ENCODE measurements around the gene EPB41L5.
A peak's percentile ranks its signal among the peaks of the same experiment; 100 is the strongest.

The EPB41L5 gene

GRCh38 chr2:120014226-120014980, 1.5 kb downstream of the EPB41L5 start:
- H3K9ac ChIP-seq (ENCODE audit: low read length), result no peak overlapping the region
- no peak overlapping the region for H2BK12ac ChIP-seq (ENCODE audit: low read length in 2 of 2)
- H3K4me3 ChIP-seq (ENCODE audit: insufficient read depth in 1 of 2, low read depth in 1 of 2, low read length in 2 of 2), result peak overlapping the region in 1 of 2 experiments; percentile 89
- no peak overlapping the region for H3K27ac ChIP-seq (ENCODE audit: low read length, poor library complexity, severe bottlenecking)
- H3K4ac ChIP-seq (ENCODE audit: low read depth in 1 of 2, low read length in 2 of 2), result no peak overlapping the region
- H4K91ac ChIP-seq (ENCODE audit: low read length), result no peak overlapping the region
- H3K27me3 ChIP-seq (ENCODE audit: control insufficient read depth in 1 of 2, insufficient read depth in 1 of 2, low read length in 2 of 2), result no peaks in the 10 kb centered on the region
- H2BK120ac ChIP-seq (ENCODE audit: low read depth, low read length), result no peak overlapping the region
- peaks cover 5% of the 10 kb centered on the region for H3K4me1 ChIP-seq (ENCODE audit: control insufficient read depth, insufficient read depth, low read depth, low read length)
- no peak overlapping the region for H2AFZ ChIP-seq (ENCODE audit: low read depth, low read length)
- H3K9me3 ChIP-seq (ENCODE audit: control insufficient read depth, low read length), result no peaks in the 10 kb centered on the region
- H3K79me1 ChIP-seq (replicated peaks; ENCODE audit: low read length, poor library complexity, severe bottlenecking), result peaks cover 12% of the 10 kb centered on the region
- H3K23ac ChIP-seq (ENCODE audit: low read length in 2 of 2), result no peak overlapping the region
- no peak for DNase-seq
- H2BK5ac ChIP-seq (ENCODE audit: low read depth, low read length, poor library complexity, severe bottlenecking), result no peak overlapping the region
- no peak overlapping the region for H2BK15ac ChIP-seq (ENCODE audit: low read depth, poor library complexity, severe bottlenecking)
- no peak overlapping the region for H3K14ac ChIP-seq (ENCODE audit: low read length in 2 of 2)
- H3K4me2 ChIP-seq (ENCODE audit: low read length, poor library complexity, severe bottlenecking), result no peak overlapping the region
- H3K18ac ChIP-seq (ENCODE audit: low read depth in 1 of 2, low read length in 2 of 2), result no peak overlapping the region
- H3K36me3 ChIP-seq (ENCODE audit: control insufficient read depth in 1 of 2, insufficient read depth in 2 of 2, low read depth in 1 of 2, low read length in 2 of 2), result no peaks in the 10 kb centered on the region
- WGBS, result 95% methylated on average over 4 of the region's 8 CpGs
- H4K8ac ChIP-seq (ENCODE audit: low read length), result no peak overlapping the region
- H2AK5ac ChIP-seq (ENCODE audit: low read length, severe bottlenecking), result no peak overlapping the region

DNA sequence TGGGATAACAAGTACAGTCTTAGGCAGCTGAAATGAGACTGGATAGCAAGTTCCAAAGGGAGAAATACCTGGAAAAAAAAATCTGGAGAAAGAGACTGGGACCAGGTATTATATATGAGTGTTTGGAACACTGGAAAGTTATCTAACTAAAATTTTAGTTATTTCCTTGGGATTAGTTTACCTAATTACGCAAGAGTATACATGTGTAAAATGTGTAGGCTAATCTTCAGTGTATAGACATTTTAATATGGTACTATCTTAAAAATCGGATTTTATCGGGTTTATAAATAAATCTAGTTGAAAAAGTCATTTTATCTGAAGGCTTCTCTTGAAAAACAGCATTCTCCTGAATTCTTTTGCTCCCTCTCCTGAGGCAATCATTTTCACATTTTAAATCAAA, 3.9 kb downstream of the EPB41L5 start:
- H4K91ac ChIP-seq (ENCODE audit: low read length), result no peak overlapping the region
- no peak overlapping the region for H3K4me2 ChIP-seq (ENCODE audit: low read length, poor library complexity, severe bottlenecking)
- no peak overlapping the region for H2AFZ ChIP-seq (ENCODE audit: low read depth, low read length)
- H2AK5ac ChIP-seq (ENCODE audit: low read length, severe bottlenecking), result no peak overlapping the region
- H3K27ac ChIP-seq (ENCODE audit: low read length, poor library complexity, severe bottlenecking), result no peak overlapping the region
- no peak overlapping the region for H3K23ac ChIP-seq (ENCODE audit: low read length in 2 of 2)
- no peak overlapping the region for H2BK5ac ChIP-seq (ENCODE audit: low read depth, low read length, poor library complexity, severe bottlenecking)
- H3K9me3 ChIP-seq (ENCODE audit: control insufficient read depth, low read length), result no peaks in the 10 kb centered on the region
- H3K27me3 ChIP-seq (ENCODE audit: control insufficient read depth in 1 of 2, insufficient read depth in 1 of 2, low read length in 2 of 2), result no peaks in the 10 kb centered on the region
- no peak overlapping the region for H2BK12ac ChIP-seq (ENCODE audit: low read length in 2 of 2)
- no peak overlapping the region for H3K4me3 ChIP-seq (ENCODE audit: insufficient read depth in 1 of 2, low read depth in 1 of 2, low read length in 2 of 2)
- H3K79me1 ChIP-seq (replicated peaks; ENCODE audit: low read length, poor library complexity, severe bottlenecking), result peaks cover 15% of the 10 kb centered on the region
- DNase-seq, result no peak
- no peak overlapping the region for H3K4ac ChIP-seq (ENCODE audit: low read depth in 1 of 2, low read length in 2 of 2)
- 100% methylated on average over 1 of the region's 3 CpGs for WGBS
- H3K14ac ChIP-seq (ENCODE audit: low read length in 2 of 2), result no peak overlapping the region
- H4K8ac ChIP-seq (ENCODE audit: low read length), result no peak overlapping the region
- no peak overlapping the region for H2BK120ac ChIP-seq (ENCODE audit: low read depth, low read length)
- H3K9ac ChIP-seq (ENCODE audit: low read length), result no peak overlapping the region
- no peak overlapping the region for H2BK15ac ChIP-seq (ENCODE audit: low read depth, poor library complexity, severe bottlenecking)
- no peaks in the 10 kb centered on the region for H3K36me3 ChIP-seq (ENCODE audit: control insufficient read depth in 1 of 2, insufficient read depth in 2 of 2, low read depth in 1 of 2, low read length in 2 of 2)
- H3K4me1 ChIP-seq (ENCODE audit: control insufficient read depth, insufficient read depth, low read depth, low read length), result peaks cover 5% of the 10 kb centered on the region
- no peak overlapping the region for H3K18ac ChIP-seq (ENCODE audit: low read depth in 1 of 2, low read length in 2 of 2)

DNA sequence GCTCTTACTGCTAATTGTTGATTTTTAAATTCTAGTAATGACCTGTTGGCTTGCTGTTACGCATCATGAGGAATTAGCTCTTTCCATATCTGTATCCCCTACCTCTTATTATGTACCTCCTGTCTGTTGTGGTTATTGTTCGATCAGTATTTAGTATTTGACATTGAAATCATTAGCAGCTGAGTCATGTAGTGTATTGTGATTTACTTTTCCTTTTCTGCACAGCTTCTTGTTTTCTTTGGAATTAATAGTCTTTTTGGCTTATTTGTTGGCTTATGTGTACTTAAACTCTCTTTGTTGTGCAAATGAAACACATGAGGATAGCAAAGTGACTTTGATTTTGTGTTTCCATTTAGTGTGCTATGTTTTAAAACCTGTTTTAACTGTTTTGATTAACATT, 4.3 kb downstream of the EPB41L5 start:
- Histone ChIP-seq H2AK5ac (ENCODE audit: low read length, severe bottlenecking) (no peak overlapping the region), H2AFZ (ENCODE audit: low read depth, low read length) (no peak overlapping the region), H3K9me3 (ENCODE audit: control insufficient read depth, low read length) (no peaks in the 10 kb centered on the region), H3K27ac (ENCODE audit: low read length, poor library complexity, severe bottlenecking) (no peak overlapping the region), H2BK5ac (ENCODE audit: low read depth, low read length, poor library complexity, severe bottlenecking) (no peak overlapping the region), H3K79me1 (replicated peaks; ENCODE audit: low read length, poor library complexity, severe bottlenecking) (peaks cover 15% of the 10 kb centered on the region), H4K8ac (ENCODE audit: low read length) (no peak overlapping the region), H3K23ac (ENCODE audit: low read length in 2 of 2) (no peak overlapping the region), H2BK15ac (ENCODE audit: low read depth, poor library complexity, severe bottlenecking) (no peak overlapping the region), H3K27me3 (ENCODE audit: control insufficient read depth in 1 of 2, insufficient read depth in 1 of 2, low read length in 2 of 2) (no peaks in the 10 kb centered on the region), H2BK12ac (ENCODE audit: low read length in 2 of 2) (no peak overlapping the region), H3K14ac (ENCODE audit: low read length in 2 of 2) (no peak overlapping the region), H3K4me2 (ENCODE audit: low read length, poor library complexity, severe bottlenecking) (no peak overlapping the region), H4K91ac (ENCODE audit: low read length) (no peak overlapping the region), H2BK120ac (ENCODE audit: low read depth, low read length) (no peak overlapping the region), H3K9ac (ENCODE audit: low read length) (no peak overlapping the region), H3K4ac (ENCODE audit: low read depth in 1 of 2, low read length in 2 of 2) (no peak overlapping the region), H3K4me3 (ENCODE audit: insufficient read depth in 1 of 2, low read depth in 1 of 2, low read length in 2 of 2) (no peak overlapping the region), H3K18ac (ENCODE audit: low read depth in 1 of 2, low read length in 2 of 2) (no peak overlapping the region), H3K4me1 (ENCODE audit: control insufficient read depth, insufficient read depth, low read depth, low read length) (peaks cover 3% of the 10 kb centered on the region), H3K36me3 (ENCODE audit: control insufficient read depth in 1 of 2, insufficient read depth in 2 of 2, low read depth in 1 of 2, low read length in 2 of 2) (no peaks in the 10 kb centered on the region)
- no peak for DNase-seq
- WGBS, result 41% methylated on average over 1 of the region's 2 CpGs

- no peak overlapping the region for H2AK5ac ChIP-seq (ENCODE audit: low read length, severe bottlenecking)
- no peak overlapping the region for H3K4me3 ChIP-seq (ENCODE audit: insufficient read depth in 1 of 2, low read depth in 1 of 2, low read length in 2 of 2)
- H4K8ac ChIP-seq (ENCODE audit: low read length), result no peak overlapping the region
- H3K18ac ChIP-seq (ENCODE audit: low read depth in 1 of 2, low read length in 2 of 2), result no peak overlapping the region
- H2AFZ ChIP-seq (ENCODE audit: low read depth, low read length), result no peak overlapping the region
- no peak for DNase-seq
- no peak overlapping the region for H3K27ac ChIP-seq (ENCODE audit: low read length, poor library complexity, severe bottlenecking)
- H2BK12ac ChIP-seq (ENCODE audit: low read length in 2 of 2), result no peak overlapping the region
- no peak overlapping the region for H4K91ac ChIP-seq (ENCODE audit: low read length)
- H2BK15ac ChIP-seq (ENCODE audit: low read depth, poor library complexity, severe bottlenecking), result no peak overlapping the region
- H3K9me3 ChIP-seq (ENCODE audit: control insufficient read depth, low read length), result no peaks in the 10 kb centered on the region
- no peaks in the 10 kb centered on the region for H3K27me3 ChIP-seq (ENCODE audit: control insufficient read depth in 1 of 2, insufficient read depth in 1 of 2, low read length in 2 of 2)
- peaks cover 11% of the 10 kb centered on the region for H3K79me1 ChIP-seq (replicated peaks; ENCODE audit: low read length, poor library complexity, severe bottlenecking)
- peaks cover 3% of the 10 kb centered on the region for H3K4me1 ChIP-seq (ENCODE audit: control insufficient read depth, insufficient read depth, low read depth, low read length)
- H3K4me2 ChIP-seq (ENCODE audit: low read length, poor library complexity, severe bottlenecking), result no peak overlapping the region
- no peaks in the 10 kb centered on the region for H3K36me3 ChIP-seq (ENCODE audit: control insufficient read depth in 1 of 2, insufficient read depth in 2 of 2, low read depth in 1 of 2, low read length in 2 of 2)
- WGBS, result 84% methylated on average over 4 of the region's 4 CpGs
- H2BK120ac ChIP-seq (ENCODE audit: low read depth, low read length), result no peak overlapping the region
- H2BK5ac ChIP-seq (ENCODE audit: low read depth, low read length, poor library complexity, severe bottlenecking), result no peak overlapping the region
- H3K14ac ChIP-seq (ENCODE audit: low read length in 2 of 2), result no peak overlapping the region
- H3K23ac ChIP-seq (ENCODE audit: low read length in 2 of 2), result no peak overlapping the region
- no peak overlapping the region for H3K9ac ChIP-seq (ENCODE audit: low read length)
- no peak overlapping the region for H3K4ac ChIP-seq (ENCODE audit: low read depth in 1 of 2, low read length in 2 of 2)
Measured at GRCh38 chr2:120018549-120018948, 5.7 kb downstream of the EPB41L5 start.

Data from mesenchymal stem cell (in vitro differentiated cells and primary cell).